HepG2 (cell line): Measurements from ENCODE around the gene CTSW. TPM values are rescaled to one million over a fixed set of nuclear protein-coding genes. Genes with fewer than 3 reads are reported as not detected.

Source experiments
- ARNT ChIP-seq: fragments of 450-650 bp; IDR thresholded peaks from 2 replicates; pipeline ENCODE4 v1.6.1; 2017
- CENPT ChIP-seq: sonication (generic); formaldehyde crosslinking; IDR thresholded peaks from 2 replicates; pipeline ENCODE4 v1.8.0; 2022; ENCODE audit warnings: low read depth, mild to moderate bottlenecking, moderate library complexity, missing genetic modification reagents
- KLF12 ChIP-seq: sonication (generic); formaldehyde crosslinking; IDR thresholded peaks from 2 replicates; pipeline ENCODE4 v1.4.0; 2020; ENCODE audit warnings: missing genetic modification reagents, borderline replicate concordance
- PRDM15 ChIP-seq: sonication (generic); formaldehyde crosslinking; IDR thresholded peaks from 2 replicates; pipeline ENCODE4 v1.4.0; 2020; ENCODE audit warnings: missing genetic modification reagents
- SOX13 ChIP-seq, 3 experiments: fragments of 450-650 bp in 1 of 3; sonication (generic) in 1 of 3; formaldehyde crosslinking in 1 of 3; IDR thresholded peaks in 2 of 3; conservative IDR thresholded peaks in 1 of 3; 2 replicates each; pipeline versions ENCODE4 v1.5.0 to v1.6.1; 2016 to 2020; ENCODE audit warnings: antibody characterized with exemption in 1 of 3, mild to moderate bottlenecking in 1 of 3, missing compliant biosample characterization in 1 of 3, missing genetic modification reagents in 1 of 3, moderate library complexity in 1 of 3
- SP4 ChIP-seq: sonication (generic); formaldehyde crosslinking; IDR thresholded peaks from 2 replicates; pipeline ENCODE4 v1.8.1; 2023; ENCODE audit warnings: mild to moderate bottlenecking, missing genetic modification reagents
- UBTF ChIP-seq: sonication (generic); formaldehyde crosslinking; IDR thresholded peaks from 2 replicates; pipeline ENCODE4 v1.4.0; 2020; ENCODE audit warnings: mild to moderate bottlenecking, missing genetic modification reagents
- USF2 ChIP-seq, 2 experiments: sonication (generic) in 1 of 2; formaldehyde crosslinking in 1 of 2; IDR thresholded peaks; 2 replicates each; pipeline versions ENCODE4 v1.5.1 to v1.6.1; 2011 to 2020; ENCODE audit warnings: borderline replicate concordance in 1 of 2, low read depth in 1 of 2, low read length in 1 of 2, mild to moderate bottlenecking in 1 of 2, missing genetic modification reagents in 1 of 2, moderate library complexity in 1 of 2
- ZHX2 ChIP-seq, 2 experiments: sonication (generic) in 1 of 2; formaldehyde crosslinking in 1 of 2; IDR thresholded peaks; 2 replicates each; pipeline versions ENCODE4 v1.6.1 to v1.9.0; 2014 to 2022; ENCODE audit warnings: antibody characterized with exemption in 1 of 2, borderline replicate concordance in 1 of 2, inconsistent platforms in 1 of 2, low read depth in 1 of 2, missing genetic modification reagents in 1 of 2
- ZNF121 ChIP-seq: sonication (generic); formaldehyde crosslinking; IDR thresholded peaks from 2 replicates; pipeline ENCODE4 v1.5.0; 2020; ENCODE audit warnings: mild to moderate bottlenecking, missing genetic modification reagents
- ZNF772 ChIP-seq: sonication (generic); formaldehyde crosslinking; IDR thresholded peaks from 2 replicates; pipeline ENCODE4 v1.5.0; 2020; ENCODE audit warnings: mild to moderate bottlenecking, missing genetic modification reagents
- polyA plus RNA-seq, 8 experiments: library from polyadenylated mRNA; depleted of rRNA in 3 of 8; stranded (reverse) in 7 of 8; unstranded in 1 of 8; fragments of >200 nt; fragmentation: Illumina TruSeq in 4 of 8; extraction: Trizol in 4 of 8; gene quantifications; 2 replicates each; pipeline versions ENCODE4 v1.2.1 to v1.2.3, GENCODE V29; 2011 to 2016; ENCODE audit warnings: low read depth in 4 of 8, missing spikeins in 1 of 8, mixed read lengths in 1 of 8; ENCODE audit not compliant: insufficient read depth in 1 of 8
- total RNA-seq, 5 experiments: library from RNA; depleted of rRNA; stranded (reverse); fragments of >200 nt; fragmentation: Illumina TruSeq; extraction: Trizol; gene quantifications; 2 replicates each; pipeline ENCODE4 v1.2.3, GENCODE V29; 2016; ENCODE audit warnings: low read depth in 1 of 5

CTSW gene
- total and polyA plus RNA-seq, 2 of the 13 experiments (the other 11 are each of a cell fraction or from before 2014, with no cell fraction given), result 0.09 TPM; not detected in 1

GRCh38 chr11:65873318-65874156 is 6.1 kb upstream of the CTSW start (continued):
- TF ChIP-seq PRDM15 (no peak), ZHX2 (IDR thresholded peaks at IDR 0.05; ENCODE audit: low read depth) (0 out of 2 replicates have a peak, but pooled peaks have one; percentile 51), ZHX2 (CRISPR knock-in tag; IDR thresholded peaks at IDR 0.05; ENCODE audit: borderline replicate concordance) (no peak), UBTF (0 out of 2 replicates have a peak, but pooled peaks have one; percentile 11), SP4 (CRISPR knock-in tag) (peak; percentile 99), KLF12 (CRISPR knock-in tag) (peak; percentile 88; the same call in 1 of the 2 replicates), ZNF121 (CRISPR knock-in tag) (peak; percentile 97), ZNF772 (CRISPR knock-in tag) (no peak; the same call in 1 of the 2 replicates), CENPT (CRISPR knock-in tag) (no peak), SOX13 (IDR thresholded peaks at IDR 0.05) (no peak), SOX13 (CRISPR knock-in tag; conservative IDR thresholded peaks at IDR 0.05 in 1 of 2, IDR thresholded peaks at IDR 0.05 in 1 of 2) (peak in 1 of 2 experiments; percentile 24; a peak in 1 of 4 replicates), USF2 (IDR thresholded peaks at IDR 0.05; ENCODE audit: low read depth, low read length) (peak; percentile 69), USF2 (CRISPR knock-in tag; IDR thresholded peaks at IDR 0.05; ENCODE audit: borderline replicate concordance) (peak; percentile 94), ARNT (no peak)
